ENCODE results near the gene CCR1.
"Not testable (repeated sequence)": the region's sequence is repeated elsewhere in the genome, so short reads cannot be mapped to it uniquely, and the experiment has no call there.

The CCR1 gene

DNA sequence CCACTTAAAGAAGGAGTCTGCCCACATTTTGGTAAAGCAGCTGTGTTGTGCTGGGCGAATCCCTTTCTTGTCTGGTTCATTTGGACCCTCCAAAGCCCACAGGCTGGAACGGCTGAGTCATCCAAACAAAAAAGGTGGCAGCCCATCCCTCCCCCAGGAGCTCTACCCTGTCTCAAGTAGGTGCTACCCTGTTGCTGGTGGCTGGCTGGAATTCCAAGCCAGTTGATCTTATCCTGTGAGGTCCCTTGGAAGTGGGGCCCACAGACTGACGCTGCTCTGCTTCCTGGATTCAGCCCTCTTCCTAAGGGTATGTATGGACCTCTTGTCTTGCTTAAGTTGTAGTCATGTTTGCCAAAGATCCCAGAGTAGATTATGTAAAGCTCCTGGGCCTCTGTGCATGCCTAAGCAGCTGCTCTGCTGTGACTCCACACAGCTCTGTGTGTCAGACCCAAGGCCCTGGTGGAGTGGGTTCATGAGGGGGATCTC is 44.5 kb downstream of the CCR1 start:
- TF ChIP-seq, protein P1, sequence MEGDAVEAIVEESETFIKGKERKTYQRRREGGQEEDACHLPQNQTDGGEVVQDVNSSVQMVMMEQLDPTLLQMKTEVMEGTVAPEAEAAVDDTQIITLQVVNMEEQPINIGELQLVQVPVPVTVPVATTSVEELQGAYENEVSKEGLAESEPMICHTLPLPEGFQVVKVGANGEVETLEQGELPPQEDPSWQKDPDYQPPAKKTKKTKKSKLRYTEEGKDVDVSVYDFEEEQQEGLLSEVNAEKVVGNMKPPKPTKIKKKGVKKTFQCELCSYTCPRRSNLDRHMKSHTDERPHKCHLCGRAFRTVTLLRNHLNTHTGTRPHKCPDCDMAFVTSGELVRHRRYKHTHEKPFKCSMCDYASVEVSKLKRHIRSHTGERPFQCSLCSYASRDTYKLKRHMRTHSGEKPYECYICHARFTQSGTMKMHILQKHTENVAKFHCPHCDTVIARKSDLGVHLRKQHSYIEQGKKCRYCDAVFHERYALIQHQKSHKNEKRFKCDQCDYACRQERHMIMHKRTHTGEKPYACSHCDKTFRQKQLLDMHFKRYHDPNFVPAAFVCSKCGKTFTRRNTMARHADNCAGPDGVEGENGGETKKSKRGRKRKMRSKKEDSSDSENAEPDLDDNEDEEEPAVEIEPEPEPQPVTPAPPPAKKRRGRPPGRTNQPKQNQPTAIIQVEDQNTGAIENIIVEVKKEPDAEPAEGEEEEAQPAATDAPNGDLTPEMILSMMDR (IDR thresholded peaks at IDR 0.05; ENCODE audit: extremely low read depth, insufficient read depth, missing control alignments) = no peak
- no peak for DNase-seq (ENCODE audit: low spot score)

DNA sequence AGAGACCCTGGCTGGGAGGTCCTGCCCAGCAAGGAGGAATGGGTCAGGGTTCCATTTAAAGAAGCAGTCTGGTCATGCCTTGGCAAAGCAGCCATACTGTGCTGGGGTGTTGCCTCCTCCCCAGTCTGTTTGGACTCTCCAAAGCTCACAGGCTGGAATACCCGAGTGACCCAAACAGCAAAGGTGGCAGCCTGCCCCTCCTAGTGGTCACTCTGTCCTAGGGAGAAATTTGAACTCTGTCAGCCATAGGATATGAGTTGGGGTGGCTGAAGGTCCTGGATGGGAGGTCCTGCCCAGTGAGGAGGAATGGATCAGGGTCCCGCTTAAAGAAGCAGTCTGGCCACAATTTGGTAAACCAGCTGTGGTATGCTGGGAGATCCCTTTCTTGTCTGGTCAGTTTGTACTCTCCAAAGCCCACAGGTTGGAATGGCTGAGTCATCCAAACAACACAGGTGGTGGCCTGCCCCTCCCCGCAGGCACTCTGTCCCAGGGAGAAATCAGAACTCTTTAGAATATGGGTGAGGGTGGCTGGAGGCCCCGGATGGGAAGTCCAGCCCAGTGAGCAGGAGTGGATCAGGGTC is 45.0 kb downstream of the CCR1 start:
- no peak for DNase-seq (ENCODE audit: low spot score)
- TF ChIP-seq, protein P1 (IDR thresholded peaks at IDR 0.05; ENCODE audit: extremely low read depth, insufficient read depth, missing control alignments) = no peak
- in situ Hi-C loops (cut with MboI; ENCODE audit: low pct_unique_long_range_greater_than_20kb, low sequenced_read_pairs, unreplicated experiment) = no loop called here

More for the DNA sequence above, 44.5 kb downstream of the CCR1 start:
- in situ Hi-C loops (cut with MboI; ENCODE audit: low pct_unique_long_range_greater_than_20kb, low sequenced_read_pairs, unreplicated experiment) = no loop called here

DNA sequence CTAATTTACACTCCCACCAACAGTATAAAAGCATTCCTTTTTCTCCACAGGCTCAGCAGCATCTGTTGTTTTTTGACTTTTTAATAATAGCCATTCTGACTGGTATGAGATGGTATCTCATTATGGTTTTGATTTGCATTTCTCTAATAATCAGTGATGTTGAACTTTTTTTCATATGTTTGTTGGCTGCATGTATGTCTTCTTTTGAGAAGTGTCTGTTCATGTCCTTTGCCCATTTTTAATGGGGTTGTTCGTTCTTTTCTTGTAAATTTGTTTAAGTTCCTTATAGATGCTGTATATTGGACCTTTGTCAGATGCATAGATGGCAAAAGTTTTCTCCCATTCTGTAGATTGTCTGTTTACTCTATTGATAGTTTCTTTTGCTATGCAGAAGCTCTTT is 50.4 kb downstream of the CCR1 start:
- in situ Hi-C loops (cut with MboI; ENCODE audit: low pct_unique_long_range_greater_than_20kb, low sequenced_read_pairs, unreplicated experiment); DNase-seq (ENCODE audit: low spot score): not testable (repeated sequence)

DNA sequence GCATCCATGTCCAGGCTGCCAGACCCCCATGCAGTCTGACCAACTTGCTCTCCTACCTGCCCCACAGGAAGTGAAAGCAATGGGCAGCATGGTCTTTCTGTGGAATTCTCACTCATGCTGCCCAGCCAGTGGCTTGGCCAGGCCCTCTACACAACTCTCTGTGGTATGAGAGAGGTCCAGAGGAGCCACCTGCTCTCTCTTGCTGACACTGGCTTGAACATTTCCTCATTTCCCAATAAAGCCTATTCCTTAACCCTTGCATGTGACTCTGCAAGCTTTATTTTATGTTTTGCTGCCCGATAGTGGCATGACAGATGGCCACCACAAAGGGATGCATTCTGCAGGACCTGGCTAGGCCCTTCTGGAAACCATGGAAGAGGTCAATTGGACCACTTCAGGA is 53.8 kb downstream of the CCR1 start:
- DNase-seq (ENCODE audit: low spot score) = no peak
- in situ Hi-C loops (cut with MboI; ENCODE audit: low pct_unique_long_range_greater_than_20kb, low sequenced_read_pairs, unreplicated experiment) = no loop called here
- TF ChIP-seq, protein P1 (IDR thresholded peaks at IDR 0.05; ENCODE audit: extremely low read depth, insufficient read depth, missing control alignments) = no peak

All from GM13977 (cell line).